Keratinocyte (primary cell): Measurements from ENCODE around the gene COL25A1. TPM values are rescaled to one million over a fixed set of nuclear protein-coding genes. Genes with fewer than 3 reads are reported as not detected.

Experiments used
- DNase-seq: peaks from one replicate; pipeline ENCODE4 v3.0.0-alpha.2; 2011; ENCODE audit warnings: low read depth, missing footprints, low spot score
- FAIRE-seq: peaks from 2 replicates; lab custom pipeline; 2011; peaks lifted over from hg19 to GRCh38; lab: Jason Lieb, UNC
- H2AFZ ChIP-seq: 2 replicates; pipeline ENCODE4 v1.6.0; 2012; ENCODE audit warnings: low read length, control low read depth, inconsistent platforms; ENCODE audit not compliant: control insufficient read depth
- H3K27ac ChIP-seq: 2 replicates; pipeline ENCODE4 v1.5.1; 2011; ENCODE audit warnings: low read length; ENCODE audit not compliant: control insufficient read depth, insufficient read depth
- H3K27me3 ChIP-seq: 3 replicates; pipeline ENCODE4 v1.6.0; 2011; ENCODE audit warnings: low read length; ENCODE audit not compliant: control insufficient read depth, insufficient read depth; ENCODE audit errors: extremely low read depth
- H3K36me3 ChIP-seq, 2 experiments: 2 replicates in 1 of 2; 3 replicates in 1 of 2; pipeline ENCODE4 v1.5.1; 2011; ENCODE audit warnings: low read length in 2 of 2, mild to moderate bottlenecking in 1 of 2; ENCODE audit not compliant: control insufficient read depth in 2 of 2, insufficient read depth in 2 of 2; ENCODE audit errors: extremely low read depth in 1 of 2
- H3K4me1 ChIP-seq: 3 replicates; pipeline ENCODE4 v1.5.1; 2011; ENCODE audit warnings: low read length; ENCODE audit not compliant: control insufficient read depth, insufficient read depth; ENCODE audit errors: extremely low read depth
- H3K4me2 ChIP-seq: 3 replicates; pipeline ENCODE4 v1.6.0; 2011; ENCODE audit warnings: low read depth, low read length; ENCODE audit not compliant: control insufficient read depth, insufficient read depth; ENCODE audit errors: extremely low read depth
- H3K4me3 ChIP-seq, 3 experiments: fragments of 200-600 bp in 1 of 3; sonication (generic) in 1 of 3; 2 replicates in 2 of 3; 3 replicates in 1 of 3; pipeline ENCODE4 v1.5.1; 2011 to 2016; ENCODE audit warnings: low read length in 3 of 3, mild to moderate bottlenecking in 3 of 3, control low read depth in 2 of 3, inconsistent platforms in 1 of 3, low read depth in 1 of 3, mixed read lengths in 1 of 3, mixed run types in 1 of 3, moderate library complexity in 1 of 3; ENCODE audit not compliant: control insufficient read depth in 2 of 3, insufficient read depth in 2 of 3; ENCODE audit errors: extremely low read depth in 1 of 3
- H3K79me2 ChIP-seq: 2 replicates; pipeline ENCODE4 v1.6.0; 2012; ENCODE audit warnings: low read length; ENCODE audit not compliant: control insufficient read depth, insufficient read depth
- H3K9ac ChIP-seq: 3 replicates; pipeline ENCODE4 v1.6.0; 2011; ENCODE audit warnings: low read length; ENCODE audit not compliant: control insufficient read depth, insufficient read depth; ENCODE audit errors: extremely low read depth
- H3K9me1 ChIP-seq: 3 replicates; pipeline ENCODE4 v1.6.0; 2011; ENCODE audit warnings: low read length; ENCODE audit not compliant: control insufficient read depth, insufficient read depth; ENCODE audit errors: extremely low read depth
- H3K9me3 ChIP-seq: 2 replicates; pipeline ENCODE4 v1.5.1; 2012; ENCODE audit warnings: low read depth, low read length; ENCODE audit not compliant: control insufficient read depth
- H4K20me1 ChIP-seq: 3 replicates; pipeline ENCODE4 v1.6.0; 2011; ENCODE audit warnings: low read length; ENCODE audit not compliant: control insufficient read depth, insufficient read depth; ENCODE audit errors: extremely low read depth
- EZH2 ChIP-seq: IDR thresholded peaks from one replicate; pipeline ENCODE4 v1.6.1; 2012; ENCODE audit warnings: inconsistent platforms, mild to moderate bottlenecking, low read length, moderate library complexity
- dilution Hi-C: fragments of 300-500 bp; cut with MboI; formaldehyde crosslinking; loops from one replicate; pipeline ENCODE4 v1.7.0; 2020; ENCODE audit warnings: low sequenced_read_pairs; ENCODE audit not compliant: extremely low pct_ligation_motif_present
- polyA plus RNA-seq, 5 experiments: library from polyadenylated mRNA; depleted of rRNA in 3 of 5; stranded (reverse) in 3 of 5; stranded (forward) in 1 of 5; unstranded in 1 of 5; fragments of >200 nt; gene quantifications; 1 replicate in 1 of 5; 2 replicates in 3 of 5; 3 replicates in 1 of 5; pipeline versions ENCODE4 v1.2.1 to v1.2.3, GENCODE V29; 2011 to 2012; ENCODE audit warnings: missing spikeins in 2 of 5, low read depth in 1 of 5, low replicate concordance in 1 of 5
- TF ChIP-seq, protein P1 (sequence below), 3 experiments: IDR thresholded peaks in 1 of 3; conservative IDR thresholded peaks in 1 of 3; optimal IDR thresholded peaks in 1 of 3; 2 replicates in 2 of 3; 3 replicates in 1 of 3; pipeline versions ENCODE3 to v1.5.1; 2011; ENCODE audit warnings: low read length in 3 of 3, mild to moderate bottlenecking in 3 of 3, moderate library complexity in 2 of 3, control low read depth in 1 of 3, inconsistent platforms in 1 of 3; ENCODE audit not compliant: insufficient read depth in 2 of 3; ENCODE audit errors: extremely low read depth in 1 of 3

Gene COL25A1
- polyA plus RNA-seq, 1 donor (not counting 4 experiments of a cell fraction or from before 2014, with no cell fraction given), result not detected

DNA sequence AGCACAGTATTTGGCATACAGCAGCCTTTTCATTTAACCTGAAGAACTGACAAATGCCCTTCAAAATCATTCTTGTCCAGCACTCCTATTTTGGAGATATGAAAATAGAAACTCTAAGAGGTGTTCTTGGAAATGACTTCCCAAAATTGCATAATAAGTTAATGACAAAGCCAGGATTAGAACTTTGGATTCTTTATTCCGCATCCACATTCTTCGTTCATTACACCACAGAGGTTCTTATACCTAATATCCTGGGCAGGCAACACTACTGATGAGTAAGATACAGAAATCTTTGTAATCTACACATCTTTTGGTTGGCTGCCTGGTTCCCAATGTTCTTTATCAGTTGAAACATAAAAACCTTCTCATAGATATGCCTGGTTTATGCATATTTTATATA, 5.9 kb downstream of the COL25A1 start:
- Histone ChIP-seq H3K27ac (no peak overlapping the region), H3K27me3 (peaks cover 16% of the 10 kb centered on the region), H4K20me1 (no peaks in the 10 kb centered on the region), H2AFZ (no peak overlapping the region), H3K4me1 (peaks cover 6% of the 10 kb centered on the region), H3K9ac (no peak overlapping the region), H3K36me3 (no peaks in the 10 kb centered on the region), H3K79me2 (no peaks in the 10 kb centered on the region), H3K4me3 (no peak overlapping the region), H3K4me2 (no peak overlapping the region), H3K9me3 (no peaks in the 10 kb centered on the region), H3K9me1 (no peaks in the 10 kb centered on the region)
- TF ChIP-seq, protein P1, sequence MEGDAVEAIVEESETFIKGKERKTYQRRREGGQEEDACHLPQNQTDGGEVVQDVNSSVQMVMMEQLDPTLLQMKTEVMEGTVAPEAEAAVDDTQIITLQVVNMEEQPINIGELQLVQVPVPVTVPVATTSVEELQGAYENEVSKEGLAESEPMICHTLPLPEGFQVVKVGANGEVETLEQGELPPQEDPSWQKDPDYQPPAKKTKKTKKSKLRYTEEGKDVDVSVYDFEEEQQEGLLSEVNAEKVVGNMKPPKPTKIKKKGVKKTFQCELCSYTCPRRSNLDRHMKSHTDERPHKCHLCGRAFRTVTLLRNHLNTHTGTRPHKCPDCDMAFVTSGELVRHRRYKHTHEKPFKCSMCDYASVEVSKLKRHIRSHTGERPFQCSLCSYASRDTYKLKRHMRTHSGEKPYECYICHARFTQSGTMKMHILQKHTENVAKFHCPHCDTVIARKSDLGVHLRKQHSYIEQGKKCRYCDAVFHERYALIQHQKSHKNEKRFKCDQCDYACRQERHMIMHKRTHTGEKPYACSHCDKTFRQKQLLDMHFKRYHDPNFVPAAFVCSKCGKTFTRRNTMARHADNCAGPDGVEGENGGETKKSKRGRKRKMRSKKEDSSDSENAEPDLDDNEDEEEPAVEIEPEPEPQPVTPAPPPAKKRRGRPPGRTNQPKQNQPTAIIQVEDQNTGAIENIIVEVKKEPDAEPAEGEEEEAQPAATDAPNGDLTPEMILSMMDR (optimal IDR thresholded peaks at IDR 0.05 in 1 of 3, IDR thresholded peaks at IDR 0.05 in 1 of 3, conservative IDR thresholded peaks at IDR 0.05 in 1 of 3; ENCODE audit: extremely low read depth in 1 of 3, insufficient read depth in 2 of 3, low read length in 3 of 3), result no peak
- no peak for TF ChIP-seq EZH2
- dilution Hi-C loops, result no loop called here
- FAIRE-seq (peak; percentile 34), DNase-seq (peak; percentile 5)

DNA sequence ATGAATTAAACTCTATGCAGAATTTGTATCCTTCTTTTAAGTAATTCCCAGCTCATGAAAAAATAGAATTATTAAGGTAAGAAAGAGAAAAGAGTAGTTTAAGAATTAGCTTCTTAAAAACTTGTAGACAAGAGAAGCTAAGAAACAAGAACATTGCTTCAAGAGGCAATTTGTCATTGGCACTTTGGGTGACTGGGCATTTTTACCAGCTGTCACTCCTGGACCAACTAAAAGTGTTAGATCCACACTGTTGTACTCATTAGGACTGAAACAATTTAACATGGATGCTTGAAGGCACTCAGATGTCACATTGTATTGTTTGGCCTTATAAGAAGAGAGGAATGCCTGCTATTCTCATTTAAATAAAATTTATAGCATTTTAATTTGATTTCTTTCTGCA, 7.4 kb downstream of the COL25A1 start:
- H2AFZ ChIP-seq, result no peak overlapping the region
- peaks cover 6% of the 10 kb centered on the region for H3K4me1 ChIP-seq
- no peak for TF ChIP-seq EZH2
- TF ChIP-seq, protein P1 (optimal IDR thresholded peaks at IDR 0.05 in 1 of 3, IDR thresholded peaks at IDR 0.05 in 1 of 3, conservative IDR thresholded peaks at IDR 0.05 in 1 of 3; ENCODE audit: extremely low read depth in 1 of 3, insufficient read depth in 2 of 3, low read length in 3 of 3), result no peak
- H3K9me1 ChIP-seq, result no peaks in the 10 kb centered on the region
- H3K4me2 ChIP-seq, result no peak overlapping the region
- H3K36me3 ChIP-seq, result no peaks in the 10 kb centered on the region
- peaks cover 2% of the 10 kb centered on the region for H3K27me3 ChIP-seq
- dilution Hi-C loops, result no loop called here
- no peak overlapping the region for H3K27ac ChIP-seq
- no peak overlapping the region for H3K9ac ChIP-seq
- no peak for FAIRE-seq
- DNase-seq, result no peak
- H3K79me2 ChIP-seq, result no peaks in the 10 kb centered on the region
- H3K9me3 ChIP-seq, result no peaks in the 10 kb centered on the region
- no peak overlapping the region for H3K4me3 ChIP-seq
- H4K20me1 ChIP-seq, result no peaks in the 10 kb centered on the region
